ENCODE results near the gene COX8C.
"Not testable (repeated sequence)": the region's sequence is repeated elsewhere in the genome, so short reads cannot be mapped to it uniquely, and the experiment has no call there.

The COX8C gene

DNA sequence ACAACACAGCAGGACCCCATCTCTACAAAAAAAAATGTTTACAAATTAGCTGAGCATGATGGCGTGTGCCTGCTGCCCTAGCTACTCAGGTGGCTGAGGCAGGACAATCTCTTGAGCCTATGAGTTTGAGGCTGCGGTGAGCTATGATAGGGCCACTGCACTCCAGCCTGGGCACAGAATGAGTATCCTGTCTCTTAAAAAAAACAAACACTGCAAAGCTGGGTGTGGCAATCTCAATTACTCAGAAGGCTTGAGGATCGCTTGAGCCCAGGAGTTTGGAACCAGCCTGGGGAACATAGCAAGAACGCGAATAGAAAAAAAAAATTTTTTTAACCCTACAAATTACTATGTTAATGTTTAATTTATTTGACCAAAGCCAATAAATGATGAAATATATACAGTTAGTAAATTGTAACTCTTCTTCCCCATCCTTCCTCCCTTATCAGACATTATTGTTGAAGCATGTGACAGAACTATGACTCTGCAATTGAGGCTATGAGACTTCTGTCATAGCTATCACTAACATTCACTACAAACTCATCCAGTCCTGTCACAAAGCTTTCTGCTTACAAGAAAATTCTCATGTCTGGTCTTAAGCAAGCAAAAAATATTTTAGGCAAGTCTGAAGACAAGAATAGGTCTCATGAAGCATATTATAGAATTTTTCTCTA, 23.9 kb upstream of the COX8C start:
- DNase-seq = no peak

DNA sequence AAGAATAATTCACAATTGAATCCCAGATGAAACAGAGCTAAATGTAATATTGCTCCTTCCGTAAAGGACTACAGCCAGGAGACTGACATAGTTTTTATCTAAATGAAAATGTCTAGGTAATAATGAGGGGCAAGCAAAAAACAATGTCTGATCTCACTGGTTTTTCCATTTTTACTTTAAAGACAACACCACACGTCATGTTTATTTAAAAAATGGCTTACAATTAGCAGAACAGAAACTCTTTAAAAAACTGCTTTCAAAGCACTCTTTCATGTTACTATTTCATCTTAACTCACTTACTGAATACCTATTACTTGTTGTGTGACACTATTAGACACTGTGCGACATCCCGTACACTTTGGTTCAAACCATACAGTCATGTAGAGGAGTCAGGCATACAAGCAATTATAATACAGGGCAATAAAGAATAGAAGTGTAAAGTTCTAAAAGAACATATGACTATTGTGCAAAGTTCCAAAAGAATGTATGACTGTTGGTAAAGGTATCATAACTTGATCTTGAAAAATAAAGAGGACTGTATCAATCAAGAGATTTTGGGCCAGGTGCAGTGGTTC, 23.3 kb upstream of the COX8C start:
- no peak for DNase-seq

DNA sequence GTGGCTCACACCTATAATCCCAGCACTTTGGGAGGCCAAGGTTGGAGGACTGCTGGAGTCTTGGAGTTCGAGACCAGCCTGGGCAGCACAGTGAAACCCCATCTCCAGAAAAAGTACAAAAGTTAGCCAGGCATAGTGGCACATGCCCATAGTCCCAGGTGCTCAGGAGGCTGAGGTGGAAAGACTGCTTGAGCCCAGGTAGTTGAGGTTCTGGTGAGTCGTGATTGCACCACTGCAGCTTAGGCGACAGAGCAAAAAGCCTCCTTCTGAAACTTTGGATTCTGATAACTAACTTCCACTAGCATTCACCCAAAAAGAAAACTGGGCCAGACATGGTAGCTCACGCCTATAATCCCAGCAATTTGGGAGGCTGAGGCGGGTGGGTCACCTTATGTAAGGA, 20.8 kb upstream of the COX8C start:
- no peak for DNase-seq

DNA sequence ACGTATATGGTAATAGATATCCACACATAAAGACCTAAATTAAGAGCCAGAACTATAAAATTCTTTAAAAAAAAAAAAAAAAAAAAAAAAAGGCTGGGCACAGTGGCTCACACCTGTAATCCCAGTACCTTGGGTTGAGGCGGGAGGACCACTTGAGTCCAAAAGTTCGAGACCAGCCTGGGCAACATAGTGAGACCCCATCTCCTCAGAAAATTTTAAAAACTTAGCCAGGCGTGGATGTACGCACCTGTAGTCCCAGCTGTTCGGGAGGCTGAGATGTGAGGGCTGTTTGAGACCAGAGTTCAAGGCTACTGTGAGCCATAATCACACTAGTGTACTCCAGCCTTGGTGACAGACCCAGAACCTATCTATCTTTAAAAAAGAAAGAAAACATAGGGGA, 18.4 kb upstream of the COX8C start:
- no peak for DNase-seq

DNA sequence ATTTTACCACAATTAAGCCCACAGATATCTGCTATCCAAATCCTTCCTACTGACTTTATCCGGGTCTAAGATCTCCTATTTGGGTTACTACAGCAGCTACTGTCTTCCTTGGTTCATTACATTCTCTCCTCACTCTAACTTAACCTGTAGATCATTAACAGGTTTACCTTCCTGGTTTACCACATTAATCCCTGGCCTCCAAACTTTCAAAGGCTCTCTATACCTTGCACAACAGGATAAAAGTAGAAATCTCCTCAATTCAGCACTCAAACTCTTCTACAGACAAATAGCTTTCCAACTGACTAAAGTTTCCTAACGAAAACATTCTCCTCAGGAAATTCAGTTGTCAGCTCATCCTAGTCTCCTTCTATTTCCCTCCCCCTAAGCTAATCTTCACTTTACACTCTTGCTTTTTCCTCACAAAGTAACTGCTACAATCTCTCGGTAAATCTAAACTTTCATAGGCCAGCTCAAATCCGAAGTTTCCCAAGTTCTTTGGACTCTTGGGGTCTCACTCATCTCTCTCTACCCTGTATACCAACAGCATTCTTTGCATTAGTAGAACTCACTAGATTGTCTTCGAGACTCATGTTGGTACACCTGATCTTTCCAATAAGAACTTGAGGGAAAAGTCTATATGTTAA, 16.9 kb upstream of the COX8C start:
- no peak for DNase-seq

DNA sequence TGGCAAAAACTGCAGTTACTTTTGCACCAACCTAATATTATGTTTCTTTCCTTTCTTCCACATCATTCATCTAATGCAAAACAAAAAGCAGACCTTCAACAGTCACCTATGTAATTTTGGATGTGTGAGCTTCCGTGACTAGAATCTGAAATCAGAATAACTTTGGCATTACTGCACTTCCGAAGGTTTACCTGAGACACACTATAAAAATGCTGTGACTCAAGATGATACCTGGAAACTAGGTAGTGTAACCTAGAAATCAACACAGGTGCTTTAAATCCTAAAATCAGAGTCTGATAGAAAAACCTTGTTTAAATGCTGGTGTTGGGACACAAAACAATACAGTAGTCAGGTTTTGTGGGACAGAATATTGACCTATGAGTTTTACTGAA, 16.4 kb upstream of the COX8C start:
- DNase-seq = no peak

DNA sequence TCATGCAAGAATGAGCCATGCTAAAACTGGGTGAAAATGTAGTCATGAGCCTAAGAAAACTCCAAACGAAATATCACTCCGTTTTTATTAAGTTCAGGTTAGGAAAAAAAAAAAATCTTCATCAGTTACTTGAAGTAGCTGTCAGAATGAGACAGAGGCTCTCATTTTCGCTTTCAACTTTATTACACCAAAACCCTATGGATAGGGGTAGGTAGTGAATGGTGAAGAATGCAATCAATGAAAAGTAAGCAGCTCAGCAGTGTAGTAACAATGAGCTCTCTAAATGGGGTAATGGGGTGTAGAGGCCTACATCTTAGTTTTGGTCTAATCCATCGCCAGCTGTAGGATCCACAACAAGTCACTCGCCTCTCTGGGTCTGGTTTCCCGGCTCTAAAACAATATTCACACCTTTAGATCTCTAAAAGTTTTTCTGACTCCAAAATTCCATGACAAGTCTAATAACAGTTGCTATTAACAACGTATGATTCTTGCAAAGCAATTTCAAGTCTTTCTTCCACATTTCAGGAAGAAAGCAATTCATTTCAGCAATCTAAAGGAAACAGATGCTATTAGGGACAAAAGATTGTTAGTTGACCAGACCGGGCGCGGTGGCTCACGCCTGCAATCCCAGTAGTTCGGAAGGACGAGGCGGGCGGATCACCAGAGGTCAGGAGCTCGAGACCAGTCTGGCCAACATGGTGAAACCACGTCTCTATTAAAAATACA, 15.8 kb upstream of the COX8C start:
- no peak for DNase-seq

DNA sequence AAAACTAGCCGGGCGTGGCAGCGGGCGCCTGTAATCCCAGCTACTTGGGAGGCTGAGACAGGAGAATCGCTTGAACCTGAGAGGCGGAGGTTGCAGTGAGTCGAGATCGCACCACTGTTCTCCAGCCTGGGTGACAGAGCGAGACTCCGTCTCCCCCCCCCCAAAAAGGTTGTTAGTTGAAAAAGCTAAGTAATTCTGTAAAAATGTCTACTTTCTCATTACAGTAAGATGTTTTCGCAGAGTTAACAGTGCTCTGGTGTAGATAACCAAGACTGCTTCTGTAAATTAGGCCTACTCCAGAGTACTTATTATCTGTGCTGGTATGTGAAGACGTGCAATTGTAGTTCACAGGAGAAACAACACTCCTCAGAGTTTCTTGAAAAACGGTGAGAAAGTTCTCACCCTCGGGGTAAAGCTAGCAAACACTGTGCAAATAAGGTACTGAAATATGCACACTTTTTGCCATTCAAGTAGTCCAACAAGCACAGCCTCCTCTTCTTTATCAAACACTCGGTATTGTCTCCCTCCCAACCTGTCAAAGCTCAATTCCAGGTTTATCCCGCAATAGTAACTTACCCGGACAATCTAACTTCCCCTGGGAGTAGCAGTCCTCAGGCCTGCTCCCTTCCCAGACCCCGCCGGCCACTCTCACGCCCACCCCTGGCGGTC, 15.1 kb upstream of the COX8C start:
- DNase-seq = no peak

DNA sequence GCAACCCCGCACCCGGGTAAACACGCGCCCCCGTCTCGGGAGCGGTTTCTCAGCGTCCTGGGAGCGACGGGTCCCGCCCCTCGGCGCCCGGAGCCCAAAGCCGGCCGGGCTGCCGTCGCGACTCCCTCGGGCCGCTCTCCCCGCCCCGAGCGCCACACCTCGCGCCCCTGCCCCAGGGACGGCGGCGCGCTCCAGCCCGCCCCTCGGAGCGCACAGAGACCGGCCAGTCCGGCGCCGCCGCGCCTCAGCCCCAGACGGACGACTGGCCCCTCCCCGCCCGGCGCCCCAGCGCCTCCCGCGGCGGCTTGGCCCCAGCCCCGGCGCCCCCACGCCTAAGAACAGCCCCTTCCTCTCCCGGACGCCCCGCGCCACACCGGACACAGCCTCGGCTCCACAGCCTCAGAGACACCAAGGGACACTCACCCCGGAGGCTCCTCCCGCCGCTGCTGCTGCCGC, 14.6 kb upstream of the COX8C start:
- DNase-seq = peak; percentile 68

DNA sequence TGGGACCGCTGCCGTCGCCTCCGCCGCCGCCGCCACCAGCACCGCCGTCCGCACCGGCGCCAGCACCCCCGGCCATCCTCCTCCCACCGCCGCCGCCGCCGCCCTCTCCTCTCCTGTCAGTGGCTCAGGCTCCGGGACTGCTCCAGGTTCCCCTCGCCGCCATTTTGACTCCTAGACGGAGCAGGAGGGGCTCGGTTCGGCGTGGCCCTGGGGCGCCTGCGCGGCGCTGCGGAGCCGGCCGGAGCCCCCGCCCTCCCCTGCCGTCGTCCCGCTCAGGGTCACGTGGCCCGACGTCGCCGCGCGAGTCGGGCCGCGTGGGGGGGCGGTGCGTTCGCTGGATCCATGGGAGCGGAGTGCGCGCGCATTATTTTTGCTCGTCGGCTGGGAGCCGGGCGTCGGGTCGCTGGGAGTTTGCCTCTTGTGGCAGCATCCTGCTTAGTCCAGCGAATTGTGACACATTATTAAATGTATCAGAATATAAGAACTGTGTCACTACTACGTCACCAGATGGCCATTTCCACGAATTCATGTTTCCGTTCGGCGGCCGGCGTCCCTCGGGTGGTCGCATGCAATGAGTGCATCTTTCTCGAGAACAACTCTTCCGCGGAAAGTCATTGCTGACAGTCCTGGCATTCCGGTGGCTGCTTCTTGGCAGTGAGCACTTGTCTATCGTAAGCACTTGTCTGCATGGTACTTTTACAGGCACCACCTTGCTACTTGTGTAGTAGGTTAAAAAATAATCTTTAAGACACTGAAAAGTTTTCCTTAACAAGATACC, 13.9 kb upstream of the COX8C start, which contains the start of gene BTBD7:
Gene BTBD7, minus strand, starts transcription at position 184 of the 778 bp plus-strand sequence. CDS start 36,985 bp downstream, outside the sequence.
- peak; percentile 97 for DNase-seq

DNA sequence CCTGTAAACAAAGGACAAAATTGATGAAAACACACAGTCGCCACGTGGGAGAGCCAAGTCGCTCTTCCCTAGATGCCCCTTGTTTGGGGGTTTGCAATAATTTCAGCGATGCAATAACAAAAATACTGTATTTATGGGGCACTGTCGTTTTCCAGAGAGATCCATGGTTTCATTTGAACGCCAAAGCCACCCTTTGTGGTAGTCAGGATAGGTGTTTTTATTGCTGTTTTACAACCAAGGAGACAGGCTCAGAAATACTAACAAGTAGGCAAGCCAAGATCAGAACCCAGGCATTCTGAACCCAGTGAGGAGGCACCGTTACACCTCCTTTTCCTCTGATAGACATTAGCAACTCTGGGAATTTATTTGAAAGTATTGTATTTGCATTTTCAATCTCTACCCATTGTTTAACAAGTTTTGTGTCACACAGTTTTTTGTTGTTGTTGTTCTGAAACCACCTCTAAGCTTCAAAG, 13.3 kb upstream of the COX8C start:
- DNase-seq = no peak

DNA sequence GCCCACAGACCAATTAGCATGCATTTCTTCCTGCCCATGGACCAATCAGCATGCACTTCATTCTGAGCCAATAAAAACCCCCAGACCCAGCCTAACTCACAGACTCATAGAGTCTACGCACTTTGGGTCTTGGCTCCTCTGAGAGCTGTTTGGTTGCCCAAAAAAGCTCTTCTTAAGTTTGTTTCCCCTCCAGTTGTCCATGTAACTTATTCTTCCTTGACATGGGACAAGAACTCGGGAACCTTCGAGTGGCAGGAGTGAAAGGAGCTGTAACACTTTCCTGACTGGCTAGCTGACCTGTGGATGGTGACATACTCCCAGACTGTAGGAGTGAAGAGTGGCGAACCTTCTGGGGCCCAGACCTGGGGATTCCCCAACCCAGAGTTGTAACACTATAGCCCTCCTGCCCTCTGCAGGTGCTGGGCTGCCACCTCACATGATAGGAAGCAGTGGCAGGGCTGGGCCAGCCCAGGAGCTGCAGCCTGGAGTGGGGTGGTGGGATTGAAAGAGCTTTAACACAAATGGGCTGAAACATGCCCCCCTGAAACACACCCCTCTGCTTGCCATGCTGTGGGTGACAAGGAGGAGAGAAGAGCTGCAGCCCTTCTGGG, 9.7 kb upstream of the COX8C start:
- DNase-seq = peak; percentile 30

DNA sequence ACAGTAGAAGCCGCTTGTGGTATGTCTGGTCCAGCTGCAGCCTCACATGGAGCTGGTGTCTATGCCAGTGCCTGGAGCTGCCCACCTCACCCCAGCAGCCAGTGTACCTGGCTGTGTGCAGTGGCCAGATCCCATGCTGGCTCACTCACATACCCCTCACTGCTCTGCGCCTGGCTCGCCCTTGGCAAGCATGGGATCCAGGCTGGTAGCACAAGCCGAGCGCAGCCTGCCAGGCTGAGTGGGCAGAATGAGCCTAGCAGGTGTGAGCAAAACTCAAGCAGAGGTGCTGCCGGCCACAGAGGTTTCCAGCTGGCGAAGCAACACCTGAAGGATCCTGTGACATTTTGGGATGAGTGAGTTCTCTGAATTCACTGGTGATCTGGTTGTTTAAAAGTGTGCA, 9.1 kb upstream of the COX8C start:
- DNase-seq = no peak

DNA sequence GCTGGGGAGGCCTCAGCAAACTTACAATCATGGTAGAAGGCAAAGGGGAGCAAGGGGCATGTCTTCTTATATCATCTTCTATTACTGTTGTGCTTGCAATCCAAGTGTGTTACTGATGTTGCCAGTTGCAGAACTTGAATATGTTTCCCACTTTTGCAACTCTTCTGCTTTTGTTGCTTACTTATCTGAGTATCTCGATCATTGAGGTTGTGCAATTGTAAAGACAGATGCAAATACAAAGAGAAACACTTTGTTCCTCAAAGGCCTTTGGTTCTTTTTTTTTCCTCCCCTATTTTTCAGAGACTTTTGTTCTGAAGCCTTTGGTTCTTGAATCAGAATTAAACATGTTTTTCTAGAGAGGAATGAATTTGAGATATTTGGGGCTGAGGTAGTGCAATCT, 3.7 kb upstream of the COX8C start:
- no peak for DNase-seq

DNA sequence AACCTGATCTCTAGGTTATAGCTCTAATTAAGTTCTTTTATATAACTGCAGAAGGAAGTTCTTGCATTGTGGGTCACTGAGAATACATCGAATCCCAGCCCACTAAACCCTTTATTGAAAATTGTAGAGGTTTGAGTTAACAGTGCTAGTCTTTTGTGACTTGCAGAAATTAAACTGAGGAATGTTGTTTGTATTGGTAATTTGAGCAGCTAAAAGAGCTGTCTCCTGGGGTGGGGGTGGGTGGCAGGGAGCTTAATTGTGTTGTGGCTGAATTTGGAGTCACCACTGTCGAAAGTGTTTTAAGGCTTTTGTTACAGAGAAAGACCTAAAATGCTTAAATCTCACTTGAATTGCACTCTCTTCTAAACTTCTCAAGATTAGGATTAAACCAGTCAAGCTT, 3.2 kb upstream of the COX8C start:
- no peak for DNase-seq

DNA sequence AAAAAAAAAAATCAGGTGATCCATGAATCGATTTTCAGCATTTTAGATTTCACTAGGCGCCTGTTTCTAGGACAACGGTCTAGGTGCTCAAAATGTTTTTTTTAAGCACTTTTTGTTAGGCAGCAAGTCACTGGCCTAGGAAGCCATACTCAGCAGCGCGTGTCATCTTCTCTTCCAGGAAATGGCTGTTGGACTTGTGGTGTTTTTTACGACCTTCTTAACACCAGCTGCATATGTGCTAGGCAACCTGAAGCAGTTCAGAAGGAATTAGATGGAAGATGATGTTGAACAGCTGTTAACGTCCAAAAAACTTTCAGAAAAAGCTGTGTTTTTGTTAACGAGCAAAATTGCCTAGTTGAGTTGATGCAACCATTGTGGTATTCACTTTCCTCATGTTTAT, 868 bp downstream of the COX8C start:
- DNase-seq = no peak

DNA sequence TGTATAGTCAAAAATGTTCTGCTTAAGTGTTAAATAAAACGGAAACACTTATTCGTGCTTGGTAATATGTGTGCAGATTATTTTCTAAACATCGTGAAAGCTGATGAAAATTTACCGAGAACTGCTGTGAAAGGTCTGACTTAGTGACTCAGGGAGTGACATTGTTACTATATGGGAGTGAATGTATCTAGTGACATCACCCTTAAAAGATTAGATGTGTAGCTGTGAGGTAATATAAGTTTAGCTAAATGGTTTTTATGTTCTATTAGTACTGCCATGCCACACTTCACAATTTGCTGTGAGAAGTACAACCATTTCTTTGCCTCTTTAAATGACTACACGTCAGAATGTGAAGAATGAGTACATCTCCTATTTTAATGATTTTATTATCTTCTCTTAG, 1.3 kb downstream of the COX8C start:
- no peak for DNase-seq

DNA sequence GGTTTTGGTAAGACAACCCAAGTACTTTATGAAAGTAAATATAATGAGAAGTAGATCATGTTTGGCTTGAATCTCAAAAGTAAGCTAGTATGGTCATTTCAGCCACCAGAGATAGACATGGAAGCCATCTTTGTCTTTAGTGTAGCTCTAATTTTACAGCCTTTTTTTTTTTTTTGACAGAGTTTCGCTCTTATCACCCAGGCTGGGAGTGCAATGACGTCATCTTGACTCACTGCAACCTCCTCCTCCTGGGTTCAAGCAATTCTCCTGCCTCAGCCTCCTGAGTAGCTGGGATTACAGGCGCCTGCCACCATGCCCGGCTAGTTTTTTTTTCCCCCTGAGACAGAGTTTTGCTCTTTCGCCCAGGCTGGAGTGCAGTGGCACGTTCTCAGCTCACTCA, 7.9 kb downstream of the COX8C start:
- DNase-seq = not testable (repeated sequence)

DNA sequence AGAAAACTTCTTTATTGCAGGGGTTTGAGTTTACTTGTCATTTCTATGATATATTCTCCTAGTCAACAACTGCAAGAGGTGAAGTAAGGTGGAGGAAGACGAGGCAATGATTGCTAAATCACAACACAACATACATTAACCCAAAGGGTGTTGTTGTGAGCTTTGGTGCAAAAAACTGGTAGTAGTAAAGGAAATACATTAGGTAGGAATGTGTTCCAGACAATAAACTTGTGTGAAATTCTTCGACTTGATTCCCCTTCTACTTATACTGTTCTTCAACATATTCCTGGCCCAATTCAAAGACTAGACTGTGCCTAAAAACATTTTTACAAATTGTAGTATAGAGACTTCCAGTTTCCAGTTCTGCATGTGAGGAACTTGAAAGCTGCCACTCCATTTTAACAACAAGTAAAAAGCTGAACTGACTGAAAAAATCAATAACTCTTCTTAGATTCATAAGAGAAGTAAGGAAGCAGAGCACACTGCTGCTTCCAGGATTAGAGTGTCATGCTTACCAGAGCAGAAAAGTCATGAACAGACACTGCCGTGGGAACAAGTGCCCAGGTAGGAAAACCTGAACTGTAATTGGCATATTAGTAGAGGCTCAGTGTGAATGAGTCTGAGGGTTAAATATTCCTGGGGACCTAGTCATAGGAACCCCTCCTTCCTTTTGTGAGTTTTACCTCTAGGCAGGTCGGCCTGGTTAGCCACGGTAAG, 22.2 kb downstream of the COX8C start:
- DNase-seq = no peak

DNA sequence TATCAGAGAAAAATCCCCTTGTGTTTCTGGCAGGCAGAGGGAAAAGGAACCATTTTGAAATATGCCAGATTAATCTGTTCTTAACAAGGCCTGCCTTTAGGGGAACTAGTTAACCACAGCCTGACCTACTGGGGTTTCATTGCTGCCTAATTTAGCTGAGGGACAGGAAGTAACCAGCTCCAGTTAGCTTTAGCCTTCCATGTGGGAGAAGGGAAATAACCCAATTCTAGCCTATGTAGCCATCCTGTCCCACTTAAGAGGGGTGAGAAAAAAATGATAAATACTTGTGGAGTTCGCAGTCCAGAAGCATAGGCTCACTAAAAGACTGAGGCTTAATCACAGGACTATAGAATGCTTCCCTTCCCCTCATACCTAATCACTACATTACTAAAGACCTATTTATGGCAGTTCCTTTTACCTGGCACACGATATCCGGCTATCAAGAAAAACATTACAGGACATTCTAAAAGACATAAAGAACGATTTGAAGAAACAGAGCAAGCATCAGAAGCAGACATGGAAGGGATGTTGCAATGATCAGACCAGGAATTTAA, 22.8 kb downstream of the COX8C start:
- no peak for DNase-seq

DNA sequence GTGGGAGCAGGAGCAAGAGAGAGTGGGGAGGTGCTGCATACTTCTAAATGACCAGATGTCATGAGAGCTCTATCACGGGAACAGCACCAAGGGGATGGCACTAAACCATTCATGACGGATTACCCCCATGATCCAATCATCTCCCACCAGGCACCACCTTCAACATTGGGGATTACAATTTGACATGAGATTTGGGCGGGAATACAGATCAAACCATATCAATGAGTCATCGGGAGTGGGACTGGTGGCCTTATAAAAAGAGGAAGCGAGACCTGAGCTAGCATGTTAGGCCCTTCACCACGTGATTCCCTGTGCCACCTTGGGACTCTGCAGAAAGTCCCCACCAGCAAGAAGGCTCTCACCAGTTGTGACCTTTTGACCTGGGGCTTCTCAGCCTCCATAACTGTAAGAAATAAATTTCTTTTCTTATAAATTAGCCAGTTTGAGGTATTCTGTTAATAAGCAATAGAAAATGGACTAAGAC, 28.7 kb downstream of the COX8C start:
- DNase-seq = no peak
